ENCODE results near the gene ATG4C.
"Not testable (repeated sequence)": the region's sequence is repeated elsewhere in the genome, so short reads cannot be mapped to it uniquely, and the experiment has no call there.

DNA sequence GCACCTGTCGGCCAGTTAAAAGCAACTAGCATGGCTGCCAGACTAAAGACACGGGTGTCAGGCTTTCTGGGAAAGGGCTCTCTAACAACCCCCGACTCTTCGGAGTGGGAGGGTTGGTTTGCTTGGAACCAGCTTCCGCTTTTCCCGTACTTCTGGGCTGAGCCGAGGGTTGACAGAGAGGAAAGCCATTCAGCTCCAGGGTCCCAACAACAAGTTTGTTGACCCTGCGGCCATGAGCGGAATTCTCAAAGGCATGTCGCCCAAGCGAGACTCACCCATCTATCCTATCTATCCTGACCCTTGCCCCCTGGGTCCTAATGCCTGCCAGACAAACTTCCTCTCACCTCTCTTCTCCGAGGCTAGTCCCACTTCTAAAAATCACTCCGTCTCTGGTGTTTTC, 29.0 kb upstream of the ATG4C start:
- TF ChIP-seq SMC3 (IDR thresholded peaks at IDR 0.05; ENCODE audit: low read depth, low read length); POLR2A (IDR thresholded peaks at IDR 0.05; ENCODE audit: low read depth, low read length); RAD21 (IDR thresholded peaks at IDR 0.05; ENCODE audit: low read length); RCOR1 (IDR thresholded peaks at IDR 0.05; ENCODE audit: insufficient replicate concordance, low read length); MXI1 (IDR thresholded peaks at IDR 0.05; ENCODE audit: borderline replicate concordance, low read depth, low read length); RFX5 (IDR thresholded peaks at IDR 0.05; ENCODE audit: low read depth, low read length); MAFK (IDR thresholded peaks at IDR 0.05; ENCODE audit: low read depth, low read length); CEBPB (IDR thresholded peaks at IDR 0.05; ENCODE audit: low read depth, low read length); MAZ (IDR thresholded peaks at IDR 0.05; ENCODE audit: borderline replicate concordance, low read depth, low read length); BHLHE40 (IDR thresholded peaks at IDR 0.05; ENCODE audit: low read depth, low read length): not testable (repeated sequence)
- TF ChIP-seq, protein P1, sequence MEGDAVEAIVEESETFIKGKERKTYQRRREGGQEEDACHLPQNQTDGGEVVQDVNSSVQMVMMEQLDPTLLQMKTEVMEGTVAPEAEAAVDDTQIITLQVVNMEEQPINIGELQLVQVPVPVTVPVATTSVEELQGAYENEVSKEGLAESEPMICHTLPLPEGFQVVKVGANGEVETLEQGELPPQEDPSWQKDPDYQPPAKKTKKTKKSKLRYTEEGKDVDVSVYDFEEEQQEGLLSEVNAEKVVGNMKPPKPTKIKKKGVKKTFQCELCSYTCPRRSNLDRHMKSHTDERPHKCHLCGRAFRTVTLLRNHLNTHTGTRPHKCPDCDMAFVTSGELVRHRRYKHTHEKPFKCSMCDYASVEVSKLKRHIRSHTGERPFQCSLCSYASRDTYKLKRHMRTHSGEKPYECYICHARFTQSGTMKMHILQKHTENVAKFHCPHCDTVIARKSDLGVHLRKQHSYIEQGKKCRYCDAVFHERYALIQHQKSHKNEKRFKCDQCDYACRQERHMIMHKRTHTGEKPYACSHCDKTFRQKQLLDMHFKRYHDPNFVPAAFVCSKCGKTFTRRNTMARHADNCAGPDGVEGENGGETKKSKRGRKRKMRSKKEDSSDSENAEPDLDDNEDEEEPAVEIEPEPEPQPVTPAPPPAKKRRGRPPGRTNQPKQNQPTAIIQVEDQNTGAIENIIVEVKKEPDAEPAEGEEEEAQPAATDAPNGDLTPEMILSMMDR (conservative IDR thresholded peaks at IDR 0.05; ENCODE audit: low read depth, low read length): not testable (repeated sequence)
- TF ChIP-seq, protein P2, sequence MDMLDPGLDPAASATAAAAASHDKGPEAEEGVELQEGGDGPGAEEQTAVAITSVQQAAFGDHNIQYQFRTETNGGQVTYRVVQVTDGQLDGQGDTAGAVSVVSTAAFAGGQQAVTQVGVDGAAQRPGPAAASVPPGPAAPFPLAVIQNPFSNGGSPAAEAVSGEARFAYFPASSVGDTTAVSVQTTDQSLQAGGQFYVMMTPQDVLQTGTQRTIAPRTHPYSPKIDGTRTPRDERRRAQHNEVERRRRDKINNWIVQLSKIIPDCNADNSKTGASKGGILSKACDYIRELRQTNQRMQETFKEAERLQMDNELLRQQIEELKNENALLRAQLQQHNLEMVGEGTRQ (IDR thresholded peaks at IDR 0.05; ENCODE audit: low read depth, low read length): not testable (repeated sequence)
- TF ChIP-seq, protein P3, sequence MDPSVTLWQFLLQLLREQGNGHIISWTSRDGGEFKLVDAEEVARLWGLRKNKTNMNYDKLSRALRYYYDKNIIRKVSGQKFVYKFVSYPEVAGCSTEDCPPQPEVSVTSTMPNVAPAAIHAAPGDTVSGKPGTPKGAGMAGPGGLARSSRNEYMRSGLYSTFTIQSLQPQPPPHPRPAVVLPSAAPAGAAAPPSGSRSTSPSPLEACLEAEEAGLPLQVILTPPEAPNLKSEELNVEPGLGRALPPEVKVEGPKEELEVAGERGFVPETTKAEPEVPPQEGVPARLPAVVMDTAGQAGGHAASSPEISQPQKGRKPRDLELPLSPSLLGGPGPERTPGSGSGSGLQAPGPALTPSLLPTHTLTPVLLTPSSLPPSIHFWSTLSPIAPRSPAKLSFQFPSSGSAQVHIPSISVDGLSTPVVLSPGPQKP (IDR thresholded peaks at IDR 0.05; ENCODE audit: borderline replicate concordance, low read depth, low read length): not testable (repeated sequence)

Data from IMR-90 (cell line).